WERI-Rb-1 (cell line): ENCODE results near the gene TMEM175.
"Not testable (repeated sequence)": the region's sequence is repeated elsewhere in the genome, so short reads cannot be mapped to it uniquely, and the experiment has no call there.

Experiments used
- DNase-seq: peaks from one replicate; pipeline ENCODE4 v3.0.0-alpha.2; 2020
- H3K27ac ChIP-seq: fragments of 250-450 bp; sonication (Bioruptor Pico); 2 replicates; pipeline ENCODE4 v1.5.1; 2020; ENCODE audit warnings: mild to moderate bottlenecking, moderate library complexity
- H3K27me3 ChIP-seq: fragments of 250-450 bp; sonication (Bioruptor Pico); 2 replicates; pipeline ENCODE4 v1.5.1; 2021; ENCODE audit warnings: mild to moderate bottlenecking, low read depth, moderate library complexity; ENCODE audit not compliant: insufficient read depth, severe bottlenecking
- H3K36me3 ChIP-seq: fragments of 250-450 bp; sonication (Bioruptor Pico); 2 replicates; pipeline ENCODE4 v1.5.1; 2020; ENCODE audit warnings: mild to moderate bottlenecking, moderate library complexity
- H3K4me3 ChIP-seq: 2 replicates; pipeline ENCODE4 v1.5.1; 2011; ENCODE audit warnings: low read depth, mild to moderate bottlenecking, control low read depth, low read length
- H3K9me3 ChIP-seq: fragments of 250-450 bp; sonication (Bioruptor Pico); 2 replicates; pipeline ENCODE4 v1.5.1; 2021; ENCODE audit warnings: mild to moderate bottlenecking, moderate library complexity; ENCODE audit not compliant: severe bottlenecking
- CTCF ChIP-seq: IDR thresholded peaks from 2 replicates; pipeline ENCODE4 v1.5.1; 2011; ENCODE audit warnings: low read depth, mild to moderate bottlenecking, control low read depth, inconsistent platforms, low read length

Gene TMEM175

GRCh38 chr4:913280-913618, 19.0 kb upstream of the TMEM175 start:
- TF ChIP-seq CTCF: no peak
- DNase-seq: no peak
- Histone ChIP-seq H3K27ac (no peak overlapping the region), H3K4me3 (no peak overlapping the region), H3K27me3 (no peaks in the 10 kb centered on the region), H3K36me3 (peaks cover 33% of the 10 kb centered on the region), H3K9me3 (no peaks in the 10 kb centered on the region)

GRCh38 chr4:914531-914930, 17.7 kb upstream of the TMEM175 start:
- no peak for TF ChIP-seq CTCF
- Histone ChIP-seq H3K4me3 (no peak overlapping the region), H3K27ac (no peak overlapping the region), H3K36me3 (peaks cover 29% of the 10 kb centered on the region), H3K9me3 (no peaks in the 10 kb centered on the region), H3K27me3 (no peaks in the 10 kb centered on the region)
- no peak for DNase-seq

- Histone ChIP-seq H3K27me3 (no peaks in the 10 kb centered on the region), H3K4me3 (no peak overlapping the region), H3K9me3 (no peaks in the 10 kb centered on the region), H3K36me3 (peaks cover 25% of the 10 kb centered on the region), H3K27ac (no peak overlapping the region)
- no peak for DNase-seq
- TF ChIP-seq CTCF: no peak
Observed at GRCh38 chr4:915041-915474, 17.2 kb upstream of the TMEM175 start.

GRCh38 chr4:915595-915994, 16.7 kb upstream of the TMEM175 start:
- Histone ChIP-seq H3K27ac (no peak overlapping the region), H3K4me3 (no peak overlapping the region), H3K9me3 (no peaks in the 10 kb centered on the region), H3K27me3 (no peaks in the 10 kb centered on the region), H3K36me3 (peaks cover 22% of the 10 kb centered on the region)
- no peak for TF ChIP-seq CTCF
- DNase-seq: no peak

GRCh38 chr4:917466-917865, 14.8 kb upstream of the TMEM175 start:
- no peak for DNase-seq
- H3K27ac ChIP-seq: no peak overlapping the region
- H3K36me3 ChIP-seq: peaks cover 8% of the 10 kb centered on the region
- H3K4me3 ChIP-seq: no peak overlapping the region
- TF ChIP-seq CTCF: no peak
- no peaks in the 10 kb centered on the region for H3K9me3 ChIP-seq
- no peaks in the 10 kb centered on the region for H3K27me3 ChIP-seq

GRCh38 chr4:917992-918391, 14.3 kb upstream of the TMEM175 start:
- no peak for DNase-seq
- no peak overlapping the region for H3K27ac ChIP-seq
- H3K36me3 ChIP-seq: peaks cover 6% of the 10 kb centered on the region
- no peak overlapping the region for H3K4me3 ChIP-seq
- H3K9me3 ChIP-seq: no peaks in the 10 kb centered on the region
- no peaks in the 10 kb centered on the region for H3K27me3 ChIP-seq
- TF ChIP-seq CTCF: no peak

- H3K9me3 ChIP-seq, H3K36me3 ChIP-seq, DNase-seq, H3K4me3 ChIP-seq, H3K27ac ChIP-seq, H3K27me3 ChIP-seq: not testable (repeated sequence)
Observed at GRCh38 chr4:918591-918990, 13.7 kb upstream of the TMEM175 start.

GRCh38 chr4:919004-919680, 13.1 kb upstream of the TMEM175 start:
- not testable (repeated sequence) for DNase-seq, H3K4me3 ChIP-seq, H3K9me3 ChIP-seq, H3K27ac ChIP-seq, H3K27me3 ChIP-seq, H3K36me3 ChIP-seq
